Measurements from ENCODE around the gene ACTR2. TPM values are rescaled to one million over a fixed set of nuclear protein-coding genes. Genes with fewer than 3 reads are reported as not detected.

Gene ACTR2
- total RNA-seq, 1 donor from 2014 or later, result 81.4 TPM

GRCh38 chr2:65276609-65277008, 49.0 kb downstream of the ACTR2 start:
- H3K4me1 ChIP-seq (ENCODE audit: control insufficient read depth in 3 of 3, insufficient read depth in 3 of 3, low read length in 3 of 3), result peaks cover 5 to 11% (median 9%) of the 10 kb centered on the region in 3 donors
- no peak overlapping the region for H3K27ac ChIP-seq (ENCODE audit: low read depth, low read length)
- H3K4me3 ChIP-seq (ENCODE audit: low read length in 3 of 3), result no peak overlapping the region

GRCh38 chr2:65277118-65277517, 49.5 kb downstream of the ACTR2 start:
- peaks cover 0 to 3% (median 0%) of the 10 kb centered on the region in 3 donors for H3K27me3 ChIP-seq (ENCODE audit: control insufficient read depth in 3 of 3, insufficient read depth in 3 of 3, low read length in 3 of 3)
- H3K9me3 ChIP-seq (ENCODE audit: control insufficient read depth in 3 of 3, low read length in 3 of 3), result no peaks in the 10 kb centered on the region
- no peak overlapping the region for H3K9ac ChIP-seq (ENCODE audit: low read depth in 1 of 3, low read length in 3 of 3)
- no peak overlapping the region for H3K27ac ChIP-seq (ENCODE audit: low read depth, low read length)
- H3K4me1 ChIP-seq (ENCODE audit: control insufficient read depth in 3 of 3, insufficient read depth in 3 of 3, low read length in 3 of 3), result peaks cover 5 to 11% (median 9%) of the 10 kb centered on the region in 3 donors
- H3K36me3 ChIP-seq (ENCODE audit: control insufficient read depth in 3 of 3, insufficient read depth in 3 of 3, low read length in 3 of 3), result peaks cover 0 to 5% (median 3%) of the 10 kb centered on the region in 3 donors
- H3K4me3 ChIP-seq (ENCODE audit: low read length in 3 of 3), result no peak overlapping the region

More at GRCh38 chr2:65276609-65277008, 49.0 kb downstream of the ACTR2 start:
- Histone ChIP-seq H3K27me3 (ENCODE audit: control insufficient read depth in 3 of 3, insufficient read depth in 3 of 3, low read length in 3 of 3) (peaks cover 0 to 3% (median 0%) of the 10 kb centered on the region in 3 donors), H3K36me3 (ENCODE audit: control insufficient read depth in 3 of 3, insufficient read depth in 3 of 3, low read length in 3 of 3) (peaks cover 0 to 8% (median 3%) of the 10 kb centered on the region in 3 donors), H3K9me3 (ENCODE audit: control insufficient read depth in 3 of 3, low read length in 3 of 3) (no peaks in the 10 kb centered on the region), H3K9ac (ENCODE audit: low read depth in 1 of 3, low read length in 3 of 3) (no peak overlapping the region)

- Histone ChIP-seq H3K27me3 (ENCODE audit: control insufficient read depth in 3 of 3, insufficient read depth in 3 of 3, low read length in 3 of 3) (peaks cover 0 to 3% (median 0%) of the 10 kb centered on the region in 3 donors), H3K4me1 (ENCODE audit: control insufficient read depth in 3 of 3, insufficient read depth in 3 of 3, low read length in 3 of 3) (peaks cover 5 to 12% (median 11%) of the 10 kb centered on the region in 3 donors), H3K4me3 (ENCODE audit: low read length in 3 of 3) (no peak overlapping the region), H3K9me3 (ENCODE audit: control insufficient read depth in 3 of 3, low read length in 3 of 3) (no peaks in the 10 kb centered on the region), H3K27ac (ENCODE audit: low read depth, low read length) (no peak overlapping the region), H3K9ac (ENCODE audit: low read depth in 1 of 3, low read length in 3 of 3) (no peak overlapping the region), H3K36me3 (ENCODE audit: control insufficient read depth in 3 of 3, insufficient read depth in 3 of 3, low read length in 3 of 3) (peaks cover 0 to 2% (median 0%) of the 10 kb centered on the region in 3 donors)
These were observed 50.3 kb downstream of the ACTR2 start for GRCh38 chr2:65277791-65278483.

- peaks cover 0 to 3% (median 0%) of the 10 kb centered on the region in 3 donors for H3K27me3 ChIP-seq (ENCODE audit: control insufficient read depth in 3 of 3, insufficient read depth in 3 of 3, low read length in 3 of 3)
- no peak overlapping the region for H3K4me3 ChIP-seq (ENCODE audit: low read length in 3 of 3)
- H3K27ac ChIP-seq (ENCODE audit: low read depth, low read length), result no peak overlapping the region
- no peaks in the 10 kb centered on the region for H3K9me3 ChIP-seq (ENCODE audit: control insufficient read depth in 3 of 3, low read length in 3 of 3)
- H3K9ac ChIP-seq (ENCODE audit: low read depth in 1 of 3, low read length in 3 of 3), result no peak overlapping the region
- peaks cover 5 to 12% (median 11%) of the 10 kb centered on the region in 3 donors for H3K4me1 ChIP-seq (ENCODE audit: control insufficient read depth in 3 of 3, insufficient read depth in 3 of 3, low read length in 3 of 3)
- H3K36me3 ChIP-seq (ENCODE audit: control insufficient read depth in 3 of 3, insufficient read depth in 3 of 3, low read length in 3 of 3), result no peaks in the 10 kb centered on the region
These were observed 50.9 kb downstream of the ACTR2 start for GRCh38 chr2:65278531-65278981.

- Histone ChIP-seq H3K27ac (ENCODE audit: low read depth, low read length) (no peak overlapping the region), H3K4me3 (ENCODE audit: low read length in 3 of 3) (no peak overlapping the region), H3K27me3 (ENCODE audit: control insufficient read depth in 3 of 3, insufficient read depth in 3 of 3, low read length in 3 of 3) (peaks cover 0 to 3% (median 0%) of the 10 kb centered on the region in 3 donors), H3K4me1 (ENCODE audit: control insufficient read depth in 3 of 3, insufficient read depth in 3 of 3, low read length in 3 of 3) (peaks cover 5 to 12% (median 11%) of the 10 kb centered on the region in 3 donors), H3K36me3 (ENCODE audit: control insufficient read depth in 3 of 3, insufficient read depth in 3 of 3, low read length in 3 of 3) (no peaks in the 10 kb centered on the region), H3K9ac (ENCODE audit: low read depth in 1 of 3, low read length in 3 of 3) (no peak overlapping the region), H3K9me3 (ENCODE audit: control insufficient read depth in 3 of 3, low read length in 3 of 3) (no peaks in the 10 kb centered on the region)
These were observed 52.1 kb downstream of the ACTR2 start for GRCh38 chr2:65279756-65280155.

GRCh38 chr2:65281627-65282351, 54.2 kb downstream of the ACTR2 start:
- Histone ChIP-seq H3K27me3 (ENCODE audit: control insufficient read depth in 3 of 3, insufficient read depth in 3 of 3, low read length in 3 of 3) (peaks cover 0 to 3% (median 0%) of the 10 kb centered on the region in 3 donors), H3K4me3 (ENCODE audit: low read length in 3 of 3) (no peak overlapping the region), H3K9me3 (ENCODE audit: control insufficient read depth in 3 of 3, low read length in 3 of 3) (no peaks in the 10 kb centered on the region), H3K27ac (ENCODE audit: low read depth, low read length) (no peak overlapping the region), H3K9ac (ENCODE audit: low read depth in 1 of 3, low read length in 3 of 3) (no peak overlapping the region), H3K4me1 (ENCODE audit: control insufficient read depth in 3 of 3, insufficient read depth in 3 of 3, low read length in 3 of 3) (peaks cover 5 to 9% (median 9%) of the 10 kb centered on the region in 3 donors), H3K36me3 (ENCODE audit: control insufficient read depth in 3 of 3, insufficient read depth in 3 of 3, low read length in 3 of 3) (no peaks in the 10 kb centered on the region)

GRCh38 chr2:65282477-65283053, 54.9 kb downstream of the ACTR2 start:
- Histone ChIP-seq H3K27me3 (ENCODE audit: control insufficient read depth in 3 of 3, insufficient read depth in 3 of 3, low read length in 3 of 3) (peaks cover 0 to 3% (median under 1%) of the 10 kb centered on the region in 3 donors), H3K36me3 (ENCODE audit: control insufficient read depth in 3 of 3, insufficient read depth in 3 of 3, low read length in 3 of 3) (no peaks in the 10 kb centered on the region), H3K27ac (ENCODE audit: low read depth, low read length) (no peak overlapping the region), H3K4me3 (ENCODE audit: low read length in 3 of 3) (no peak overlapping the region), H3K9ac (ENCODE audit: low read depth in 1 of 3, low read length in 3 of 3) (no peak overlapping the region), H3K9me3 (ENCODE audit: control insufficient read depth in 3 of 3, low read length in 3 of 3) (no peaks in the 10 kb centered on the region), H3K4me1 (ENCODE audit: control insufficient read depth in 3 of 3, insufficient read depth in 3 of 3, low read length in 3 of 3) (peaks cover 5 to 9% (median 9%) of the 10 kb centered on the region in 3 donors)

GRCh38 chr2:65287364-65287763, 59.7 kb downstream of the ACTR2 start:
- no peak overlapping the region for H3K27ac ChIP-seq (ENCODE audit: low read depth, low read length)
- H3K9me3 ChIP-seq (ENCODE audit: control insufficient read depth in 3 of 3, low read length in 3 of 3), result no peaks in the 10 kb centered on the region
- peaks cover 2 to 5% (median 5%) of the 10 kb centered on the region in 3 donors for H3K4me1 ChIP-seq (ENCODE audit: control insufficient read depth in 3 of 3, insufficient read depth in 3 of 3, low read length in 3 of 3)
- H3K4me3 ChIP-seq (ENCODE audit: low read length in 3 of 3), result no peak overlapping the region
- peaks cover 0 to 2% (median 0%) of the 10 kb centered on the region in 3 donors for H3K27me3 ChIP-seq (ENCODE audit: control insufficient read depth in 3 of 3, insufficient read depth in 3 of 3, low read length in 3 of 3)
- no peak overlapping the region for H3K9ac ChIP-seq (ENCODE audit: low read depth in 1 of 3, low read length in 3 of 3)
- H3K36me3 ChIP-seq (ENCODE audit: control insufficient read depth in 3 of 3, insufficient read depth in 3 of 3, low read length in 3 of 3), result no peaks in the 10 kb centered on the region

GRCh38 chr2:65291216-65292105, 63.8 kb downstream of the ACTR2 start:
- H3K4me3 ChIP-seq (ENCODE audit: low read length in 3 of 3), result no peak overlapping the region
- H3K36me3 ChIP-seq (ENCODE audit: control insufficient read depth in 3 of 3, insufficient read depth in 3 of 3, low read length in 3 of 3), result no peaks in the 10 kb centered on the region
- H3K9me3 ChIP-seq (ENCODE audit: control insufficient read depth in 3 of 3, low read length in 3 of 3), result no peaks in the 10 kb centered on the region
- peaks cover 4 to 11% (median 5%) of the 10 kb centered on the region in 3 donors for H3K27me3 ChIP-seq (ENCODE audit: control insufficient read depth in 3 of 3, insufficient read depth in 3 of 3, low read length in 3 of 3)
- no peak overlapping the region for H3K27ac ChIP-seq (ENCODE audit: low read depth, low read length)
- peaks cover 6 to 10% (median 6%) of the 10 kb centered on the region in 3 donors for H3K4me1 ChIP-seq (ENCODE audit: control insufficient read depth in 3 of 3, insufficient read depth in 3 of 3, low read length in 3 of 3)
- no peak overlapping the region for H3K9ac ChIP-seq (ENCODE audit: low read depth in 1 of 3, low read length in 3 of 3)

Measured in skeletal muscle tissue (tissue), 4 donors.